ENCODE measurements around the gene ARHGEF7.

The ARHGEF7 gene

GRCh38 chr13:111280681-111281585, 165.8 kb downstream of the ARHGEF7 start:
- no peaks in the 10 kb centered on the region for H3K9me2 ChIP-seq (ENCODE audit: low read depth, low read length)
- H3K9ac ChIP-seq (ENCODE audit: low read length): no peak overlapping the region
- H3K4me1 ChIP-seq (ENCODE audit: insufficient read depth, low read length, severe bottlenecking): no peaks in the 10 kb centered on the region
- H3K4me3 ChIP-seq (ENCODE audit: low read depth, low read length, poor library complexity, severe bottlenecking): no peak overlapping the region
- H3K27ac ChIP-seq (ENCODE audit: low read depth, low read length, poor library complexity, severe bottlenecking): no peak overlapping the region
- no peaks in the 10 kb centered on the region for H4K20me1 ChIP-seq (ENCODE audit: insufficient read depth, low read length)
- H3K9me3 ChIP-seq (ENCODE audit: low read length): no peaks in the 10 kb centered on the region
- H3K36me3 ChIP-seq (ENCODE audit: insufficient read depth, low read length): peaks cover 99% of the 10 kb centered on the region
- no peak overlapping the region for H2AFZ ChIP-seq (ENCODE audit: low read length)
- no peaks in the 10 kb centered on the region for H3K27me3 ChIP-seq (ENCODE audit: insufficient read depth, low read length)
- H3K4me2 ChIP-seq (ENCODE audit: low read length): no peak overlapping the region
- no peaks in the 10 kb centered on the region for H3F3A ChIP-seq (ENCODE audit: insufficient read depth, low read length)
- TF ChIP-seq CTCF (IDR thresholded peaks at IDR 0.05; ENCODE audit: low read length): no peak
- no peak for TF ChIP-seq EZH2 (IDR thresholded peaks at IDR 0.05; ENCODE audit: borderline replicate concordance, low read length)
- no peaks in the 10 kb centered on the region for H3K79me2 ChIP-seq (ENCODE audit: insufficient read depth, low read length)

- Histone ChIP-seq H2AFZ (ENCODE audit: low read length) (no peak overlapping the region), H3K4me2 (ENCODE audit: low read length) (no peak overlapping the region), H3K36me3 (ENCODE audit: insufficient read depth, low read length) (peaks cover 99% of the 10 kb centered on the region), H3K9ac (ENCODE audit: low read length) (no peak overlapping the region), H3K27me3 (ENCODE audit: insufficient read depth, low read length) (no peaks in the 10 kb centered on the region), H3F3A (ENCODE audit: insufficient read depth, low read length) (no peaks in the 10 kb centered on the region), H3K4me3 (ENCODE audit: low read depth, low read length, poor library complexity, severe bottlenecking) (no peak overlapping the region), H3K9me2 (ENCODE audit: low read depth, low read length) (no peaks in the 10 kb centered on the region), H4K20me1 (ENCODE audit: insufficient read depth, low read length) (no peaks in the 10 kb centered on the region), H3K4me1 (ENCODE audit: insufficient read depth, low read length, severe bottlenecking) (no peaks in the 10 kb centered on the region), H3K79me2 (ENCODE audit: insufficient read depth, low read length) (no peaks in the 10 kb centered on the region), H3K27ac (ENCODE audit: low read depth, low read length, poor library complexity, severe bottlenecking) (no peak overlapping the region), H3K9me3 (ENCODE audit: low read length) (no peaks in the 10 kb centered on the region)
- TF ChIP-seq EZH2 (IDR thresholded peaks at IDR 0.05; ENCODE audit: borderline replicate concordance, low read length) (no peak), CTCF (IDR thresholded peaks at IDR 0.05; ENCODE audit: low read length) (no peak)
Observed at GRCh38 chr13:111281751-111282311, 166.7 kb downstream of the ARHGEF7 start.

GRCh38 chr13:111282425-111282824, 167.3 kb downstream of the ARHGEF7 start:
- no peaks in the 10 kb centered on the region for H3K79me2 ChIP-seq (ENCODE audit: insufficient read depth, low read length)
- H3K9me2 ChIP-seq (ENCODE audit: low read depth, low read length): no peaks in the 10 kb centered on the region
- H3K36me3 ChIP-seq (ENCODE audit: insufficient read depth, low read length): peaks cover 99% of the 10 kb centered on the region
- no peak overlapping the region for H3K9ac ChIP-seq (ENCODE audit: low read length)
- H4K20me1 ChIP-seq (ENCODE audit: insufficient read depth, low read length): no peaks in the 10 kb centered on the region
- H3K4me3 ChIP-seq (ENCODE audit: low read depth, low read length, poor library complexity, severe bottlenecking): no peak overlapping the region
- no peak overlapping the region for H3K4me2 ChIP-seq (ENCODE audit: low read length)
- H2AFZ ChIP-seq (ENCODE audit: low read length): no peak overlapping the region
- H3K27ac ChIP-seq (ENCODE audit: low read depth, low read length, poor library complexity, severe bottlenecking): no peak overlapping the region
- H3K9me3 ChIP-seq (ENCODE audit: low read length): no peaks in the 10 kb centered on the region
- no peaks in the 10 kb centered on the region for H3K4me1 ChIP-seq (ENCODE audit: insufficient read depth, low read length, severe bottlenecking)
- H3K27me3 ChIP-seq (ENCODE audit: insufficient read depth, low read length): no peaks in the 10 kb centered on the region
- TF ChIP-seq EZH2 (IDR thresholded peaks at IDR 0.05; ENCODE audit: borderline replicate concordance, low read length) (no peak), CTCF (IDR thresholded peaks at IDR 0.05; ENCODE audit: low read length) (no peak)
- no peaks in the 10 kb centered on the region for H3F3A ChIP-seq (ENCODE audit: insufficient read depth, low read length)
